Stimulated activated naive CD8-positive, alpha-beta T cell treated with anti-CD3 and anti-CD28 coated beads, Interleukin-15, Interleukin-2, amounts not matched to agents 100 ng/mL and 50 ng/mL, for 24 hours (primary cell): ENCODE results near the gene PALMD.

Source experiments
- H3K27ac Mint-ChIP-seq: one replicate; pipeline ENCODE4 v1.8.0; 2021; ENCODE audit warnings: mild to moderate bottlenecking, mixed read lengths
- H3K27me3 Mint-ChIP-seq: one replicate; pipeline ENCODE4 v1.8.0; 2021; ENCODE audit warnings: mixed read lengths
- H3K36me3 Mint-ChIP-seq: one replicate; pipeline ENCODE4 v1.8.0; 2021; ENCODE audit warnings: low read depth, mixed read lengths
- H3K4me1 Mint-ChIP-seq: one replicate; pipeline ENCODE4 v1.8.0; 2021; ENCODE audit warnings: low read depth, mixed read lengths
- H3K4me3 Mint-ChIP-seq: one replicate; pipeline ENCODE4 v1.8.0; 2021; ENCODE audit warnings: mild to moderate bottlenecking, mixed read lengths
- H3K9me3 Mint-ChIP-seq: one replicate; pipeline ENCODE4 v1.8.0; 2021; ENCODE audit warnings: mixed read lengths

PALMD gene

DNA sequence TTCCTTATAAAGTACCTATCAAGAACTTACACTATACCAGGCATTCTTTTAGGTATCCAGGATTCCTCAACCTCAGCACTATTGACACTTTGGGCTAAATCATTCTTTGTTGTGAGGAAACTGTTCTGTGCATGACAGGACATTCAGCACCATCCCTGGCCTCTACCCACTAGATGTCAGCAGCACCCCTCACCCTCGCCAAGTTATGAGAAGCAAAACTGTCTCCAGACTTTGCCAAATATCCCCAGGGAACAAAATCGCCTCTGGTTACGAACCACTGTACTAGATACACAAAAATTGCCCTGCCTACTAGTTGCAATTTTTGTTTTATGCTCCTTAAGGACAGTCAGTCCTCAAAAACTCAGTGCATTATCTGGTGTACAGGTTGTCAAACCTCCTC, 35.7 kb downstream of the PALMD start:
- no peaks in the 10 kb centered on the region for H3K4me1 Mint-ChIP-seq

DNA sequence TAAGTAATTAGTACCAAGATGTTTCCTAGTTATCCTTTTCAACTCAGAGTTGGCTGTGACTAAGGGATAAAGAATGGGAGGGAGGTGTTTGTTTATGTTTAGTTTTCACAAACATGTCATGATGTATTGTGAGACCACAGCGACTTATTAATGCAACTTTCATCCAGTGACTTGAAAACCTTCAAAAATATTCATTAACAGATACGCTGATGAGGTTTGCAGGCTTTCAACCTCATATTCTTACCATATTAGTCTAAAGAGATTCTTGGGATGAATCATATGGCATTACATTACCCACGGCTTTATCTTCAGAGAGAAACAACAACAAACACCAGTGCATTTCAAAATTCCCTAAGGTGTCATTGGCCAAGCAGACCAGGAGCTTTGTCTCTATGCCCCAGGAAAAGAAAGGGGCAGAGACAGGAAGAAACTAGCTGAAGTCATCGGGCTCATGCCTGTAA, 36.4 kb downstream of the PALMD start:
- H3K27me3 Mint-ChIP-seq, result peaks cover 6% of the 10 kb centered on the region
- no peak overlapping the region for H3K4me3 Mint-ChIP-seq
- H3K36me3 Mint-ChIP-seq, result no peaks in the 10 kb centered on the region
- no peak overlapping the region for H3K27ac Mint-ChIP-seq
- no peaks in the 10 kb centered on the region for H3K4me1 Mint-ChIP-seq
- H3K9me3 Mint-ChIP-seq, result no peaks in the 10 kb centered on the region

More for the DNA sequence above, 35.7 kb downstream of the PALMD start:
- no peak overlapping the region for H3K4me3 Mint-ChIP-seq
- peaks cover 6% of the 10 kb centered on the region for H3K27me3 Mint-ChIP-seq
- no peaks in the 10 kb centered on the region for H3K36me3 Mint-ChIP-seq
- no peaks in the 10 kb centered on the region for H3K9me3 Mint-ChIP-seq
- H3K27ac Mint-ChIP-seq, result no peak overlapping the region

DNA sequence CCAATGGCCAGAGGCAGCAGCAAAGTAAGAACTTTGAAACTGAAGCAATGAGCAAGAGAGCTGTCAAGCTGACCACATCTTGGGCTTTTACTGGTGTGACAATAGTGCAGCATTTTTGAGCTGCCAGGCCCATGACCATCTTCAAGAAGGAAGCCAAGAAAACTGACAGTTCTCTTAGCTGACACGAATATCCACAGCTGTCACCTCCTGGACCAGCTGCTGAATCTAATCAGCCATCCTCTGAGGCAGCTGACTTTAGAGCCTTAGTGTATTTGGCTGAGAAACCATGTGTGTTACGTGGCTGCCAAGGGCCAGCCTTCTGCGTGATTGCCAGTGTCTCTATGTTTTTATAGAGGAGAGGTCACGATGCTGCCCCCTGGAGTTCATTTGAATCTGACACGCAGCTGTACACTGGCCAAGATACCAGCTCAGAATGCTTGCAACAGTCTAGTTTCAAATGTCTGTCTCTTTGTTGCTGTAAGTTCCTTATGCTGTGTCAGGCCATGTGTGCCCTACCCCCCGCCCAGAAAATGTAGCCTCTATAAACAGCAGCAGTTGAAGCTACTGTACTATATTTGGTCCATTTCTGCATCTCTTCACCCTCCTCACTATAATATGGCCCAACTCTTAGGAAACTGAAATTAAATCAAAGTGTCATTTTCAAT, 39.7 kb downstream of the PALMD start:
- no peaks in the 10 kb centered on the region for H3K9me3 Mint-ChIP-seq
- no peaks in the 10 kb centered on the region for H3K4me1 Mint-ChIP-seq
- peaks cover 6% of the 10 kb centered on the region for H3K27me3 Mint-ChIP-seq
- H3K27ac Mint-ChIP-seq, result no peak overlapping the region
- no peaks in the 10 kb centered on the region for H3K36me3 Mint-ChIP-seq
- H3K4me3 Mint-ChIP-seq, result no peak overlapping the region

DNA sequence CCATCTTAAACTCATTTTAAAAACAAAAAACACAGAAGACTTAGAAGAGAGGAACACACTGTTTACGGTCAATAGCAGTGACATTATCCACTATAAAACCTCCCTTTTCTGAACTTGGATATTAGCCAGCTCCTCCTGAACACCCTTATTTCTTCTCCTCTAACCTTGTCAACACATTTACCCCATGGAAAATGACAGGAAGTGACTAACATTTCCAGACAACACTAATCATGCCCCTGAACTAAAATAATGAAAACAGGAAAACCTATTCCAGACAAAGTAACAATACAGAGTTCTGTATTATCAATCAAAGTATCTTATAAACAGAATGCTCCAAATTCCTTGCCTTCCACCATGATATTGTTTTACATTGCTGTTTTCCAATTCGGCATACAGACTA, 45.3 kb downstream of the PALMD start:
- no peak overlapping the region for H3K27ac Mint-ChIP-seq
- no peaks in the 10 kb centered on the region for H3K9me3 Mint-ChIP-seq
- no peaks in the 10 kb centered on the region for H3K36me3 Mint-ChIP-seq
- no peak overlapping the region for H3K4me3 Mint-ChIP-seq
- H3K4me1 Mint-ChIP-seq, result no peaks in the 10 kb centered on the region
- H3K27me3 Mint-ChIP-seq, result peaks cover 15% of the 10 kb centered on the region

DNA sequence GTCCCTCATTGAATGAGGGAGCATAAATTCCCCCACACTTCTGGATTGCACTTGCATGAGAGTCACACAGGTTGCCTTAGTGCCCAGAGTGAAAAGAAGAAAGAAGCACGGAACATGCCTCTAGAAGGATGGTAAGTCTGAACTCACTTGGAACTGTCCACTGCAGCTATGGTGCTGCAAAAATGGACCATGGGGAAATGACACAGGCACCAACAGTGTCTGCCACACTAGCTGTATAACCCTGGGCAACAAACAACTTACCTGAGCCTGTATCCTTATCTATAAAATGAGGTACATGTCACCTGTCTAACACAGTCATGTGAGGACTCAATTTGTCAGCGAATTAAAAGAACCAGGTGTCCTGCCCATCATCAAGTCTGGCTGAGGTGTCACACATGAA, 50.7 kb downstream of the PALMD start:
- Mint-ChIP-seq H3K4me1 (no peaks in the 10 kb centered on the region), H3K4me3 (no peak overlapping the region), H3K27ac (no peak overlapping the region), H3K9me3 (no peaks in the 10 kb centered on the region), H3K27me3 (peaks cover 35% of the 10 kb centered on the region), H3K36me3 (no peaks in the 10 kb centered on the region)

DNA sequence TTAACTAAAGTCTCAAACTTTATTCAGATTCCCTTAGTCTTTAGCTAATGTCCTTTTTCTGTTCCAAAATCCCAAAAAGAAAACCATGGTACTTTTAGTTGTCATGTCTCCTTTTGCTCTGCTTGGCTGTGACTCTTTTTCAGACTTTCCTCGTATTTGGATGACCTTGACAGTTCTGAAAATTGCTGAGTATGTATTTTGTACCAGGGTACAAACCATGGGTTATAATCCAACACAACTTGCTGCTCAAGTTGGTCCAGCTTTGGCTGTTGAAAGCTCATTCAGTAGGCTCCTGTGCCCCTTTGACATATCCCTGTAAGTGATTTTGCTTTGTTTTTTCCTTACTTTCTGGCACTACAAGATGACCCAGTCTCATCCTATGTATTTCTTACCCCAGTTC, 51.7 kb downstream of the PALMD start:
- no peak overlapping the region for H3K4me3 Mint-ChIP-seq
- H3K9me3 Mint-ChIP-seq, result no peaks in the 10 kb centered on the region
- no peaks in the 10 kb centered on the region for H3K4me1 Mint-ChIP-seq
- H3K27ac Mint-ChIP-seq, result no peak overlapping the region
- no peaks in the 10 kb centered on the region for H3K36me3 Mint-ChIP-seq
- H3K27me3 Mint-ChIP-seq, result peaks cover 35% of the 10 kb centered on the region

DNA sequence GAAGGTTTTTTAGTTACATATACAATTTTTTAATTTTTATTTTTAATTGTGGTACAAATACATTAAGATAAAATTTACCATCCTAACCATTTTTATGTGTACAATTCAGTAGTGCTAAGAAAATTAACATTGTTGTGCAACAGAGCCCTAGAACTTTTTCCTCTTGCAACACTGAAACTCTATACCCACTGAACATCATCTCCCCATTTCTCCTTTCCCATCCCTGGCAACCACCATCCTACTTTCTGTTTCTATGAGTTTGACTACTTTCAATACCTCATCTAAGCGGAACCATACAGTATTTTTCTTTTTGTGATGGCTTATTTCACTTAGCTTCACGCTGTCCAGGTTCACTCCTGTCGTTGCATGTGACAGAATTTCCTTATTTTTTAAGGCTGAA, 54.1 kb downstream of the PALMD start:
- no peak overlapping the region for H3K27ac Mint-ChIP-seq
- no peaks in the 10 kb centered on the region for H3K9me3 Mint-ChIP-seq
- H3K4me3 Mint-ChIP-seq, result no peak overlapping the region
- H3K4me1 Mint-ChIP-seq, result peaks cover 3% of the 10 kb centered on the region
- H3K27me3 Mint-ChIP-seq, result peaks cover 28% of the 10 kb centered on the region
- H3K36me3 Mint-ChIP-seq, result no peaks in the 10 kb centered on the region

DNA sequence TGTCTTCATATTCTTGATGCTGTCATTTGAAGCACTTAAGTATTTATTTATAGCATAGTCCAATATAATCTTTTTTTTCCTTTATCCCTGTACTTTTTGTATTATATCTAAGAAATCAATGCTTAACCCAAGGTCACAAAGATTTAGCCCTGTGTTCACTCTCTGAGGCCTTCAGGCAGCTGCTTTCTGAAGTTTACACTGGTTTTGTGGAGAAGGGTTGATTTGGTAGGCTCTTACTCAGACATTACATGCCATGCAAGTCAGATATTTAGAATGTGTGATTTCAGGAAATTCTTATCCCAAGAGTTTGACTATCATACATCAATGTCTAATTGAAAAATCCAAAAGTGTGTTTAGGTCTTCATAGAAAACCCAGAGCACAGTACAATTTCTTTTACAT, 56.3 kb downstream of the PALMD start:
- no peaks in the 10 kb centered on the region for H3K36me3 Mint-ChIP-seq
- H3K27ac Mint-ChIP-seq, result no peak overlapping the region
- H3K9me3 Mint-ChIP-seq, result no peaks in the 10 kb centered on the region
- H3K27me3 Mint-ChIP-seq, result peaks cover 23% of the 10 kb centered on the region
- H3K4me1 Mint-ChIP-seq, result peaks cover 3% of the 10 kb centered on the region
- no peak overlapping the region for H3K4me3 Mint-ChIP-seq

DNA sequence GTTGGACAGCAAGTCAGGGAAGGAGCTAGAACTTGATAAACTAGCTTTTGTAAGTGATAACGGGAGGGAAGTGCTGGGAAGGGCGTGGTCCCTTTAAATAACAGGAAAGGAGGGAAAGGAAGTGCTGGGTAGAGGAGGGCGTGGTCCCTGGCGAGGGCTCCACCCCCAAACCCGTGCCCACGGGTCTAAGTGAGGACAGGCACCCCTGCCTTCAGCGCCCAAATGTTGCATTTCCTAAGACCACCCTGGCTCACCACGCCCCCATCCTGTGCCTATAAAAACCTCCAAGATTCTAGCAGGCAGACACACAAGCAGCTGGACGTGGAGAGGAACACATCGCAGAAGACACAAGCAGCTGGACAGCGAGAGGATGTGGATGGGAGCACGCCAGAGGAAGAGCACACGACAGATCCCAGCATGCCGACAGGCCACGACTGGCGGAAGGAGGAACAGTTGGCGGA, 58.5 kb downstream of the PALMD start:
- Mint-ChIP-seq H3K27ac (no peak overlapping the region), H3K36me3 (no peaks in the 10 kb centered on the region), H3K27me3 (peaks cover 10% of the 10 kb centered on the region), H3K4me3 (no peak overlapping the region), H3K4me1 (peaks cover 3% of the 10 kb centered on the region), H3K9me3 (no peaks in the 10 kb centered on the region)

DNA sequence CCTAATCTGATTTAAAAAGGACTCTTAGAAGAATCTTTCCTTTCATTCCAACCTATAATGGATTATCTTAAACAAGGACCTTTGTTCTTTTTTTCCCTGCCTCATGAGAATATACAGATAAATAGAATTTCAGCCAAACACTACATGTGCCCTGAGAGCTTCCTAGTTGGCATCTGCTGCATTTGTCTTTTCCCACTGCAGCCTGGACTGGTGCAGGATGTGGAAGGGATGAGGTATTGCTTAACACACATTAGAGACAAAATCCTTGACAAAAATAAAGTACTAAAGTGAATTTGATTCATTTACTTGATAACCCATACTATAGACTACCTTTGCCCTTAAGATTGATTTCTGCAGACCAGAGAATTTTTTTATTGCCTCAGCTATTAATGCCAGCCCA, 59.5 kb downstream of the PALMD start:
- H3K4me1 Mint-ChIP-seq, result peaks cover 3% of the 10 kb centered on the region
- H3K36me3 Mint-ChIP-seq, result no peaks in the 10 kb centered on the region
- H3K27ac Mint-ChIP-seq, result no peak overlapping the region
- no peaks in the 10 kb centered on the region for H3K9me3 Mint-ChIP-seq
- H3K27me3 Mint-ChIP-seq, result peaks cover 5% of the 10 kb centered on the region
- H3K4me3 Mint-ChIP-seq, result no peak overlapping the region

DNA sequence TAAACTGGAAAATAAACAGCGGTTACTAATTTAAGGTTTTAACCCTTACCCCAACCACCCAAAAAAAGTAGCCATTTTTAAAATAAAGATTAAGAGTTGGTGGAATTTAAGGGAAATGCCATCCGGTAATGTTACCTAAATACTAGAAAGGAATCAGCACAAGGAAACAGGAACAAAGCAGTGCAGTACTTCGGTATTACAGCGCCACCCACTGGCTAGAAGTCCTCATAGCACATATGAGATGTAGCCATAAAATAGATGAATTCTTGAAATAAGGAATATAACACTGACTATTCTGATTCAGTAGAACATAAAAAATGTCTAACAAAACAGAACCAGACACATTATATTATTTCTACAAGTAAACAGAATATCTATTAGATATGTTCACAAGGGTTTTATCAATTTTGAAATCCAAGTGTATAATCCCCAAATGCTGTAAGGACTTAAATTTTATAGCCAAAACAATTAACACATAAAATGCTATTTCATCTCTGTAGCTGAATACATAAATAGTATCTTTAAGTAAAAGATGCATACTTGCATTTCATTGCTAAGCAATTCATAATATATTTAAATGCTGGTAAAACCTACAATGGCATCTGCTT, 61.7 kb downstream of the PALMD start:
- peaks cover 3% of the 10 kb centered on the region for H3K4me1 Mint-ChIP-seq
- no peak overlapping the region for H3K27ac Mint-ChIP-seq
- H3K36me3 Mint-ChIP-seq, result no peaks in the 10 kb centered on the region
- no peaks in the 10 kb centered on the region for H3K27me3 Mint-ChIP-seq
- no peaks in the 10 kb centered on the region for H3K9me3 Mint-ChIP-seq
- no peak overlapping the region for H3K4me3 Mint-ChIP-seq

DNA sequence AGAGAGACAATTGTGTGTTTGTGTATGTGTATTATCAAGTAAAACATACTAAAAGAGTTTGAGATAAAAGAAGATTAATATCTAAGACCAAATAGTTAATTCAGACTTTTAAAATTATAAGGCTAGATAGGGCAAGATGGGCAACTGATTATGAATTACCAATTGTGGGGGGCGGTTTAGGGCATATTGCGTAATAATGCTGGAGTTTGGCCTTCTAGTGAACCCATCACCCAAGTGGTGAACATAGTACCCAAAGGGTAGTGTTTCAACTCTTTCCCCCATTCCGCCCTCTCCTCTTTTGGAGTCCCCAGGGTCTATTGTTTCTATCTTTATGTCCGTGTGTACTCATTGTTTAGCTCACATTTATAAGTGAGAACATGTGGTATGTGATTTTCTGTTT, 65.1 kb downstream of the PALMD start:
- Mint-ChIP-seq H3K27ac (no peak overlapping the region), H3K9me3 (no peaks in the 10 kb centered on the region), H3K4me1 (no peaks in the 10 kb centered on the region), H3K27me3 (no peaks in the 10 kb centered on the region), H3K36me3 (no peaks in the 10 kb centered on the region), H3K4me3 (no peak overlapping the region)

DNA sequence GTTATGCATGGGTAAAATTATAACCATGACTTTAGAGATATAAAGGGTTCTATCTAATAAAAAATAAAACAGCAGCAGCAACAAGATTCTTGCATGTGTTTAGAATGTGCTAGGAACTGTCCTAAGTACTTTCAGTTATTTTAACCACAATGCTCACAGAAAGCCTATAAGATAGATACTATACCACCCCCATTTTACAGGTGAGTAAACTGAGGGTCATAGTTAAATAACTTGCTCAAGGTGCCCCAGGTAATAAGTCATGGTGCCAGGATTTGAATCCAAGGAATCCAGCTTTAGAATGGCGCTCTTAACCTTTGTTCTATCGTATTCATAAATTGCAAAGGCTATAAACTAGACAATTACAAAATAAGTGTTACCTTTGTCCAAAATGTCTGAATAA, 67.1 kb downstream of the PALMD start:
- Mint-ChIP-seq H3K36me3 (no peaks in the 10 kb centered on the region), H3K27me3 (no peaks in the 10 kb centered on the region), H3K4me1 (no peaks in the 10 kb centered on the region), H3K27ac (no peak overlapping the region), H3K9me3 (no peaks in the 10 kb centered on the region), H3K4me3 (no peak overlapping the region)

DNA sequence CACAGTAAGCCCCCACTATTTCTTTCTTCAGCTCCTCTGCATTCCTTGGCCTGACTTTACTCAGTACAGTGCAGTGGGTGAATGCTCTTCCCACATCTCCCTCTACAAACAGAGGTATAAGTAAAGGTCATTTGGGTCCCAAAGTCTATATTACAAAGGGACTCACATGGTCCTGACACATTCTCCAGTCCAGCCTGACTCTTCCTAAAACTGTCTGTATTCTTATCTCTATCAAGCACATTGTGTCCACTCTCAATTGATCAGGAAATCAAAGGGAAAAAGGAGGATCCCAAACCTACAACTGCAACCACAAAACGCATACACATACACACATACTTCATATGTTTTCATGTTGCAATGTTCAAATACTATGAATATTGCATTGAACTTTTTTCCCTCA, 71.1 kb downstream of the PALMD start:
- Mint-ChIP-seq H3K36me3 (no peaks in the 10 kb centered on the region), H3K27me3 (no peaks in the 10 kb centered on the region), H3K27ac (no peak overlapping the region), H3K9me3 (no peaks in the 10 kb centered on the region), H3K4me3 (no peak overlapping the region), H3K4me1 (no peaks in the 10 kb centered on the region)

DNA sequence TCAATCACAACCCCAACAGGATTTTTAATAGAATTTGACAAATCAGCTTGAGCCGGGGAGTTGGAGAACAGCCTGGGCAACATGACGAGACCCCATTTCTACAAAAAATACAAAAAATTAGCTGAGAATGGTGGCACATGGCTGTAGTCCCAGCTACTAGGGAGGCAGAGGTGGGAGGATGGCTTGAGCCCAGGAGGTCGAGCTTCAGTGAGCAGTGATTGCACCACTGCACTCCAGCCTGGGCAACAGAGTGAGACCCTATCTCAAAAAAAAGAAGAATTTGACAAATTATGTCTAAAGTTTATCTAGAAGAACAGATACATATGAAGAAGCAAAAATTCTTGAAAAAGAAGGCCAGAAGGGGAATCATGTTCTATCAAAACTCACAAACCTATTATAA, 77.3 kb downstream of the PALMD start:
- H3K36me3 Mint-ChIP-seq, result no peaks in the 10 kb centered on the region
- no peak overlapping the region for H3K4me3 Mint-ChIP-seq
- H3K9me3 Mint-ChIP-seq, result no peaks in the 10 kb centered on the region
- no peak overlapping the region for H3K27ac Mint-ChIP-seq
- no peaks in the 10 kb centered on the region for H3K4me1 Mint-ChIP-seq
- no peaks in the 10 kb centered on the region for H3K27me3 Mint-ChIP-seq

DNA sequence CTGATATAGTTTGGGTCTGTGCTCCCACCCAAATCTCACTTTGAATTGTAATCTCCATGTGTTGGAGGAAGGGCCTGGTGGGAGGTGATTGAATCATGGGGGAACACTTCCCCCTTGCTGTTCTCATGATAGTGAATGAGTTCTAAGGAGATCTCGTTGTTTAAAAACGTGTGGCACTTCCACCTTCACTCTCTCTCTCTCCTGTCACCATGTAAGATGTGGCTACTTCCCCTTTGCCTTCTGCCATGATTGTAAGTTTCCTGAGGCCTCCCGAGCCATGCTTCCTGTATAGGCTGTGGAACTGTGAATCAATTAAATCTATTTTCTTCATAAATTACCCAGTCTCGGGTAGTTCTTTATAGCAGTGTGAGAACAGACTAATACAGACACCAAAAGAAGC, 80.1 kb downstream of the PALMD start:
- no peak overlapping the region for H3K27ac Mint-ChIP-seq
- no peaks in the 10 kb centered on the region for H3K27me3 Mint-ChIP-seq

More for the DNA sequence above, 80.1 kb downstream of the PALMD start:
- no peaks in the 10 kb centered on the region for H3K36me3 Mint-ChIP-seq
- no peak overlapping the region for H3K4me3 Mint-ChIP-seq
- H3K9me3 Mint-ChIP-seq, result no peaks in the 10 kb centered on the region
- H3K4me1 Mint-ChIP-seq, result no peaks in the 10 kb centered on the region
